GM19023 (cell line): ENCODE measurements around the gene IFITM1.
"Not testable (repeated sequence)": the region's sequence is repeated elsewhere in the genome, so short reads cannot be mapped to it uniquely, and the experiment has no call there.

Experiments
- ATAC-seq: cut with Tn5 transposase; IDR thresholded peaks from one replicate; pipeline ENCODE4 v1.9.1; 2021; ENCODE audit warnings: mild to moderate bottlenecking, moderate library complexity; ENCODE audit not compliant: unreplicated experiment

The IFITM1 gene

GRCh38 chr11:308740-309665, 4.8 kb upstream of the IFITM1 start:
- not testable (repeated sequence) for ATAC-seq

- ATAC-seq, result not testable (repeated sequence)
Measured at GRCh38 chr11:309979-310572, 3.8 kb upstream of the IFITM1 start.

- not testable (repeated sequence) for ATAC-seq
Measured at GRCh38 chr11:311013-311748, 2.7 kb upstream of the IFITM1 start.

- no peak for ATAC-seq
Measured at GRCh38 chr11:312092-312816, 1.6 kb upstream of the IFITM1 start.

- ATAC-seq, result no peak
Measured at GRCh38 chr11:313304-313786, 495 bp upstream of the IFITM1 start.

GRCh38 chr11:314554-314875, 675 bp downstream of the IFITM1 start:
- not testable (repeated sequence) for ATAC-seq

GRCh38 chr11:315051-315481, 1.2 kb downstream of the IFITM1 start:
- no peak for ATAC-seq

GRCh38 chr11:315516-315994, 1.7 kb downstream of the IFITM1 start:
- ATAC-seq, result no peak

GRCh38 chr11:316031-316701, 2.3 kb downstream of the IFITM1 start:
- ATAC-seq, result no peak

- no peak for ATAC-seq
Measured at GRCh38 chr11:316891-317301, 3.1 kb downstream of the IFITM1 start.

GRCh38 chr11:317668-318404, 4.0 kb downstream of the IFITM1 start:
- ATAC-seq, result not testable (repeated sequence)

GRCh38 chr11:318405-319120, 4.7 kb downstream of the IFITM1 start:
- ATAC-seq, result not testable (repeated sequence)

- not testable (repeated sequence) for ATAC-seq
Measured at GRCh38 chr11:319121-319887, 5.5 kb downstream of the IFITM1 start.

GRCh38 chr11:319888-320273, 6.0 kb downstream of the IFITM1 start:
- not testable (repeated sequence) for ATAC-seq

- ATAC-seq, result no peak
Measured at GRCh38 chr11:324156-324555, 10.3 kb downstream of the IFITM1 start.

- not testable (repeated sequence) for ATAC-seq
Measured at GRCh38 chr11:324593-325517, 11.0 kb downstream of the IFITM1 start.
